Ramos (cell line): ENCODE data around the gene PHYKPL.
"Not testable (repeated sequence)": the region's sequence is repeated elsewhere in the genome, so short reads cannot be mapped to it uniquely, and the experiment has no call there.

Experiments
- in situ Hi-C: fragments of 300-500 bp; cut with MboI; formaldehyde crosslinking; loops from one replicate; pipeline ENCODE4 v1.14.3; 2022; ENCODE audit warnings: low sequenced_read_pairs; ENCODE audit not compliant: unreplicated experiment

Gene PHYKPL

DNA sequence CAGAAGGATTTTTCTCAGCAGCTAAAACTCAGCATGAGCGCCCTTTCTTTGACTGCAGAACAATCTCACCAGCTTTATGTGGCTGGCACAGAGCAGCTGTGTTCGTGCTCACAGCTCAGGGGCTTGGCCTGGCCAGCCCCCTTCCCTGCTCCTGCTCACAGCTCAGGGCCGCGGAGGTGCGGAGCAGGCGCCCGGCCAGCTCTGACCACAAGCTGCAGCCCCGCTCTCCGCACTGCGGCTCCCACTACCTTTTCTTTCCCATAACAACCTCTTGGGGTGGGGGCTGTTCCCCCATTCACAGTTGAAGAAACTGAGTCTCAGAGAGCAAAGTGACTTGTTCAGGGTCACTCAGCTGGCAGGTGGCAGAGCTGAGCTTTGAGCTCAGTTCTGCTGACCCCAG is 34.0 kb upstream of the PHYKPL start:
- in situ Hi-C loops: no loop called here

DNA sequence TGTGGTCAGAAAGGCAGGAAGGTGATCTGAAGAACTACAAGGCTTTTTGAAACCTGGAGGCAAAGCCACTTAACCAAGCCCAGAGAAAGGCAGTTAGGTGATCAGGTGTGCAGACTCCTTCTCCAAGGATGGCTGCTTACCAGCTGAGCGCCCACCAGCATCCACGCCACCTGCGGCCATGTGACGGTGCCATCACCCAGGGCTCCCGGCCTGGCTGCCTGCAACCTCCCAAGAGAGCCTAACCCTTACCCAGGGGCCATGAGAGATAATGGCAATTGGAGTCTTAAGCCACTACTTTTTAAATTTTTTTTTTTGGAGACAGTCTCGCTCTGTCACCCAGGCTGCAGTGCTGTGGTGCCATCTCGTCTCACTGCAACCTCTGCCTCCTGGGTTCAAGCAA is 33.1 kb upstream of the PHYKPL start:
- in situ Hi-C loops: no loop called here

DNA sequence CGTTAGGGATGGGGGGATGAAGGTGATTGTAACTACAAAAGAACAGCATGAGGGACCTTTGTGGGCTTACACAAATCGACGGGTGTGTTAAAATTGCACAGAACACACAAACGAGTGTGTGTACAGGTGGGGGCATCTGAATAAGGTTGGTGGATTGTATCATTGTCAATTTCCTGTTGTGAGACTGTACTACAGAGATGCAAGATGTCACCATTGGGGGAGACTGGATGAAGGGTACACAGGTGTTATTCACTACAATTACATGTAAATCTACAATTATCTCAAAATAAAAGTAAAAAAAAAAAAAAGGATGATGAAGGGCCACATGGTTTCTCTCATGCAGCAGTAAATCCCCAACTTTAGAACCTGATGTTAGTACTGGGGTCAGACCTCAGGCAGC is 31.4 kb upstream of the PHYKPL start:
- in situ Hi-C loops: no loop called here

DNA sequence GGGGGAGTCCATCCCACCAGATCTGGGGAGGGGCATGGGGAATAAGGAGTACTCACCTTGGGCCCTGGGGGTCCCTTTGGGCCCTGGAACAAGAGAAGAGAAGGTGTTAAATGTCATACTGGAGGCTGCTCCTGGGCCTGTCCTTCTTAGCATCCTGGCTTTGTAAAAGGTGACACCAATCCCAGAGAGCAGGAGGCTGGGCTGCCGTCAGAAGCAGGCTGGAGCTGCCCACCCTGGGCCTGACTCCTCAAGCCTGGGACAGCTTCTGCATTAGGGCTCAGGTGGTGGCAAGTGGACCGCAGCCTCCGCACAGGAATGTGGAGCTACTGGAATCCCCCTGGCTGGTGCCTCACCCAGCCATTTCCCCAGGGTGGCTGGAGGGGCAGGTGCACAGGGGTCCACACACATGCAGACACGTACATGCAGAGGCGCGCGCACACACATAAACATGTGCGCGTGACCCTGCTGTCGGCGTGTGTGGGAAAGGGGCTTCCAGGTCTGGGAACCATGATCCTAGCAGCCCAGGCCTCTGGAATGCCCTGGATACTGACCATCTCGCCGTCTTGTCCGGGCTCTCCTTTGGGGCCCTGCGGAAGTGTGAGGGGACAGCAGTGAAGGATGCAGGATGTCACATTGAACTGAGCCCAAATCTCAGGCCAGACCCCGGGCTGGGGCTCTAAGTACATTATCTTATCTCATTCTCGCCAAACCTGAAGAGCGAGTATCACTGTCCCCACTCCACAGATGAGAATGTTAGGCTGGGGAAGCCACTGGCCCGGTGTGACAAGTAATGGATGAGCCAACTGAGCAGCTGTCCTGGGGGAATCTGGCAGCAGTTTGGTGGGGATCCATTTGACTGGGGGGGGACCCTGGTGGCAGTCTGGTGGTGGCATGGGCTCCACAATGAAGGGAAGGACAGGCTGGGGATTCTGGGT is 29.3 kb upstream of the PHYKPL start:
- in situ Hi-C loops: no loop called here

DNA sequence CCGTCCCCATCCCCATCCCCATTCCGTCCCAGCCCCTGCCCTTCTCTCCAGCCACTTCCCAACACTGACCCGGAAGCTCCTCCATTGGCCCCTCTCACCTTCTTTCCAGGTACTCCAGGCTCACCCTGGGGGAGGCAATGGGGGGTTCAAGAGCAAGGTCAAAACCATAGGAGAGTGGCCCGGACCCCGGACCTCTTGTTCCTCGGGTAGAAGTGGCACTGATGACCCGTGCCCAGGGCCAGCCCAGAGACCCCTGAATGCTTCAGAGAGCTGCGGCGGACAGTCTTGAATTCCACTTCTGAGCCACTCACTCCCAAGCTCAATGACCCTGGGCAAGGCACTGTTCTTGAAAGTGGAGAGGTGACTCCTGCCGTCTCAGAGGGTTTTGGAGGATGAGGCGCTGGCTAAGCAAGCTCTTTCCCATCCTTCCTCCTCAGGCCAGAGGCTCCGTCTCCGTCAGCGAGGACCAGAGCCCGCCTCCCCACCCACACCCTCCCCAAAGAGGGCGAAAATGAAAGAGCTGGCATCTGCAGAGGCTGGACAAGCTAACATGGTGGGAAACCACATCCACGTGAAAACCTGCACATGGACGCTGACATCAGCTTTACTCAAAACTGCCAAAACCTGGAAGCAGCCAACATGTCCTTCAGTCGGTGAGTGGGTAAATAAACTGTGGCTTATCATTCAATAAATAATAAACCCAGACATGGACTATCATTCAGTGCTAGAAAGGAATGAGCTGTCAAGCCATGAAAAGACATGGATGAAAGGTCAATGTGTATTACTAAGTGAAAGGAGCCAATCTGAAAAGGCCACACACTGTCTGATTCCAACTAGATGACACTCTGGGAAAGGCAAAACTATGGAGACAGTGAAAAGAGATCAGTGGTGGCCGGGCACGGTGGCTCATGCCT is 27.3 kb upstream of the PHYKPL start:
- in situ Hi-C loops: no loop called here

DNA sequence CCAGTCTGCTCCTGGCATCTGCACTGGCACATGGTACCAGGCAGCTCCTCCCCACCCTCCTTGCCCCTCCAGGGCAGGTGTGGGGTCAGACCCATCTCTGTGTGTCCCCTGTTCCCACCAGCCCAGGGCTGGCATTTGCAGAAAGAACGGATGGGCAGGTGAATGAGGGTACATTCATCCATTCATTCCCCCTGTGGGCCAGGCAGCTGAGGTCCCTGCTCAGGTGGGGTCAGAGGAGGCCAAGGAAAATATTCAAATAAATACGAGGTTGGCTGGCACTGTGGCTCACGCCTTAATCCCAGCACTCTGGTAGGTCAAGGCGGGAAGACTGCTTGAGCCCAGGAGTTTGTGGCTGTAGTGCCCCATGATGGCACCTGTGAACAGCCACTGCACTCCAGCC is 25.0 kb upstream of the PHYKPL start:
- in situ Hi-C loops: no loop called here

DNA sequence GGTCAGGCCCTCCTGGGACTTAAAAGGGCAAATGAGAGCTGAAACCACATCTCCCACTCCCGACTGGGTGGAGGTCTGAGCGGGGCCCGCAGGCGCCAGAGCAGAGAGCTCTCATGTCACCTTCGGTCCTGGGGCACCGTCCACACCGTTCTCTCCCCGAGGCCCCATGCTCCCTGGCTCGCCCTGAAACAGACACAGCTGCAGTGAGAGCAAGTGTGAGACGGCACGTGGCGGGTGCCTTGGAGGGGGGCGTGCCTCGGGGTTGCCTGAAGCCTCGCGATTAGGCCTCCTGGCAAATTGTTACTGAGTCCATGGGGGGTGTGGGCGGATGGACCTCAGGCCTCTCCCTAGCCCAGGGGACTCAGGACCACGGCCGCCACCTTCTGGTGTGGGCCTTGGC is 24.1 kb upstream of the PHYKPL start:
- in situ Hi-C loops: no loop called here

DNA sequence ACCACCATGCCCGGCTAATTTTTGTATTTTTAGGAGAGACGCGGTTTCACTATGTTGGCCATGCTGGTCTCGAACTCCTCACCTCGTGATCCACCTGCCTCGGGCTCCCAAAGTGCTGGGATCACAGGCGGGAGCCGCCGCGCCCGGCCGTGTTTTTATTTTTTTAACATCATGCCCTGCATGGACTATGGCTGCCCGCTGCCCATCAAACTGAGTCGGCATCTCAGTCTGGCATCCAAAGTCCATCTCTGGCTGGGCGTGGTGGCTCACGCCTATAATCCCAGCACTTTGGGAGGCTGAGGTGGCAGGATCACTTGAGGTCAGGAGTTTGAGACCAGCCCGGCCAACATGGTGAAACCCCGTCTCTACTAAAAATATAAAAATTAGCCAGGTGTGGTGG is 21.0 kb upstream of the PHYKPL start:
- in situ Hi-C loops: not testable (repeated sequence)

DNA sequence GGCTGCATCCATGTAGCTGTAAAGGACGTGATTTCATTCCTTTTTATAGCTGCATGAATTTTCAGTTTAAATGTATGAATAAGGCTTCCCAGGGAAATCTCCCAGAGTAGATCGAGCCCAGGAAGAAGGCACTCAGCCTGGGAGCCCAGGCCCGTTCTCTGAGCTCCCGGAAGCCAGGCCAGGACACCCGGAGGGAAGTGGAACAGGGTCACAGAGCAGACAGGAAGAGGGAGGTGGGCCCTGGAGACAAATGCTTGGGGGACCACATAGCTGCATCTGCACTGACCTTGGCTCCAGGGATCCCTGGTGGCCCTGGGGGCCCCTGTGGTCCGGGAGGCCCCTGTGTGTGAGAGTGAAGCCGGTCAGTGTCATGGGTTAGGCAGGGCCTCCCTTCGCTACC is 19.7 kb upstream of the PHYKPL start:
- in situ Hi-C loops: no loop called here

DNA sequence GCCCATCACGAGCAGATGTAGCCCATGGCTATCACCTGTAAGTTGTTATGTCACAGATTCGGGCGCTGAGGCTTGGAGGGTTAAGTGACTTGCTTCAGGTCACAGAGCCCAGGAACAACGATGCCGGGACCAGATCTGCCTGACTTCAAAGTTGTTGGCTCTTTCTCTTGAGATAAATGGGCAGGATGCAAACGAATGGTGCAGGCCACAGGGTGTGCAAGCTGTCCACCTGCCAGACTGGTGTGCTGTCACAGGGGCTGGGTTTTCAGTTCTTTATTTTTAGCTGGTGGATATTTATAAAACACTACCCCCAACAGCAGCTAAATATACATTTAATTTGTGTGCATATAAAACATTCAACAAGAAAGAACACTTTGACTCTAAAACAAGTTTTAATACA is 17.7 kb upstream of the PHYKPL start:
- in situ Hi-C loops: no loop called here

DNA sequence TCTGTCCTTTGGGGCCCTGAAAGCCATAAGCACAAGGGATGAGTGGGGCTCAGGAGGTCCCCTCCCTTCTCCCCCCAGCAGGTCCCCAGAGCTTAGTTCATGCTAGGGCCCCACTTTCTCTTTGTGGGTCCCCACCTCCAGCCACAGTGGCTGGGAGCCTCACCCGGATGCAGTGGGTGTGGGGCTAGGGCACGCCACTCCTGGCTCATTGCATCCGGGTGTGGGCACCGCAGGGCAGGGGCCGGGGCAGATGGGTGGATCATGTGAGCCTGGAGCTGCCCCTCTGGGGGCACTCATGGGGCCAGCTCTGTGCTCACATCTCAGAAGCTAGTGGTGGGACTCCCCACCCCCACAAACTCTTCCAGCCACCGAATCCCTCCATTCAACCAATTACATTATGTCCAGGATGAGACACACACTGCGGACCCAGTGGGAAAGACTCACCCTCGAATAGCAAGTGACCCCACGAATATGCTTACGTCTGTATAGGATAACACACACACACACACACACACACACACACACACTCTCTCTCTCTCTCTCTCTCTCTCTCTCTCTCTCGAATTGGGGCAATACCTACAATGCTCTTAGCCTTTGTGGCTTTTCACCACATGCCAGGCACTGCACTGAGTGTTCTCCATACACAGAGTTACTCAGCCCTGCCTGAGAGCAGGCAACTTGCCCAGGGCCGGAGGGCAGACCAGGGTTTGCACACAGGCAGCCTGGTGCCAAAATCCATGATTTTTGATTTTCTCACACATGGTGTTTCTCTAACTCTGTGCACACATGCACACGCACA is 16.8 kb upstream of the PHYKPL start:
- in situ Hi-C loops: no loop called here

DNA sequence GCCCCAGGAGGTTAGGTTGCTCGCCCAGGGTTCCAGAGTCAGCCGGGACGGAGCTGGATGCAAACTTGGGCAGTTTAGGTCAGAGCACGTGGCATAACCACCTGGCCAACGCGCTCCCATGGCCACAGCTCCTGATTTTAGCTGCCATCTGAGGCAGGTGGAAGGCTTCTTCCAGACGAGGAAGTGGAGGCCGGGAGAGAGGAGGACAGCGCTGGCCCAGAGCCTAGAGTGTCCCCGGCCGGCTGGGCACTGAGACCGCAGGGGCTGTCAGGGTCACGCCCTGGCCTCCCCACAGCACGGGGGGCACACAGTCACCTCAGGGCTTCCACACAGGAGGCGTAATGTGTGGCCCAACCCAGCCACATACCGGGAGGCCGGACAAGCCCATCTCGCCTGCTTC is 16.1 kb upstream of the PHYKPL start:
- in situ Hi-C loops: no loop called here

DNA sequence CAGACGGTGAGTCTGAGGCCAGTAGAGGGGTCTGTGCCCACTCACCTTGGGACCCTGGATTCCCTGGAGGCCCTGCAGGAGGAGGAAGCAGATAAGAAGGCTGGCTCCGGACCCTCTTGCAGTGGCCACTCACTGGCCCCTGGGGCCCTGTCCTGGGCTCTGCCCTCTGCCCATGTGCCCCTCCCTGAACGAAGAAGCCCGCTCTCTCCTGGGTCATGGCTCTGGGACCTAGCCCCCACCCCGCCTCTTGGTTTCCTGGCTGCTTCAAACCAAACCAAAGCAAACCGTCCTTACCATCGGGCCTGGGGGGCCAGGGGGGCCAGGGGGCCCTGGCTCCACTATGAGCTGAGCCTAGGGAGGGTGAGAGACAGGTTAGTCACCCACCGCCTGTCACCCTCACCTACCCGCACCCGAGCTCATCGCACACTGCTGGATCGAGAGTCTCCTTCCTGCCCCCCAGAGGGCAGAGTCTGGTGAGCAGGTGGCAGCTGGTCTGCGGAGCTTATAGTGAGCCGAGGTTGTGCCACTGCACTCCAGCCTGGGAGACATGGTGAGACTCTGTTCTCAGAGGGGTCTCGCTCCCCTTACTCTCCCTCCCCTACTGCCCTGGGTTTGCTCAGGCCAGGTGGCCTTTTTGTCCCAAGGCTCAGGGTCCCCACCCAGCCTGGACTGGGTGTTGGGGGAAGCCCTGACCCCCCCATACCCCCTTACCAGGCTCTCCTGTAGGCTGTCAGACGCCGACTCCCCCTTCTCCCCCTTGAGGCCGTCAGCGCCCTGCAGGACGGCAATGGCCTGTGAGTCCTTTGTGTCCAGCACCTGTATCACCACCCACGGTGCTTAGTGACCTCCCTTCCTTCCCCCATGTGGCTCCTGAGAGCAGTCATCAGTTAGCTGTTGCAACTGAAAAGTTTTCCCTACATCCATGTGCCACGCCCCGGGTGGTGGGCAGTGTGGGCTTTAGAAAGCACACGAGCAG is 15.2 kb upstream of the PHYKPL start:
- in situ Hi-C loops: no loop called here

DNA sequence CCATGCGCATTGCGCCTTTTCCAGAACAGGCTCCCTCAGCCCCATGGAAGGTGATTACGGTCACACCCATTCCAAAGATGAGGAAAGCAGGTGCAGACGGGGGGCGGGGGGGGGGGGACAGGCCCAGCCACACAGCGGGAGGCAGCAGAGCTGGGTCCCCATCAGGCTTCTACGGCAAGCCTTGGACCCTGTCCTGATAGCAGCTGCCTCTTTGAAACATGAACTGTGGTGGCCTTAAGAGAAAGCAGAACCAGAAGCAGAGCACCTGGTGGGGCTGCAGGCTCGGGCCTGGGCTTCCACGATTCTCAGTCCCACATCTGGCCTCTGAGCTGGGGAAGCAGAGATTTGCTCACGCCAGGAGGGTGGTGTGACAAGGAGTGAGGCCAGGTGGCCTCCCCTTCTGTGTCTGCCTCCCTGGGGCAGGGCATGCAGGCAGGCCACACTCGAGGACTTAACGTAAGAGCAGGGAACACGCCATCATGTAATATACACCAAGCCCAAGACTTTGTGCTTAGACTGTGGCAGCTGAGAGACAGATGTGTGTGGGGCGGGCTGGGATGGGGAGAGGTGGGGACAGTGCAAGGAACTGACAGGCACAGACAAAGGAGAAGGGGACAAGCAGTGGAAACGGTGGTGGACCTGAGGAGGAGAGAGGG is 14.2 kb upstream of the PHYKPL start:
- in situ Hi-C loops: no loop called here

DNA sequence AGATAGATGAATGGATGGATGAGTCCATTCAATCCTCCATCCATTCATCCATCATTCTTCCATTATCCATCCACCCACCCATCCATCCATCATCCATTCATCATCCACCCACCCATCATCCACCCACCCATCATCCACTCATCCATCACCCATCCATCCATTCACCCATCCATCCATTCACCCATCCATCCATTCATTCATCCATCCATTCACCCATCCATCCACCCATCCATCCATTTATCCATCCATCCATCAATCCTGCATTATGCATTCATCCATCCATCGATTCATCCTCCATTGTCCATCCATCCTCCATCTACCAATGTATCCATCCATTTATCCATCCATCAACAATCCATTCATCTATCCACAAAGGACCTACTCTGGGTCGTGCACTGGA is 12.8 kb upstream of the PHYKPL start:
- in situ Hi-C loops: no loop called here

DNA sequence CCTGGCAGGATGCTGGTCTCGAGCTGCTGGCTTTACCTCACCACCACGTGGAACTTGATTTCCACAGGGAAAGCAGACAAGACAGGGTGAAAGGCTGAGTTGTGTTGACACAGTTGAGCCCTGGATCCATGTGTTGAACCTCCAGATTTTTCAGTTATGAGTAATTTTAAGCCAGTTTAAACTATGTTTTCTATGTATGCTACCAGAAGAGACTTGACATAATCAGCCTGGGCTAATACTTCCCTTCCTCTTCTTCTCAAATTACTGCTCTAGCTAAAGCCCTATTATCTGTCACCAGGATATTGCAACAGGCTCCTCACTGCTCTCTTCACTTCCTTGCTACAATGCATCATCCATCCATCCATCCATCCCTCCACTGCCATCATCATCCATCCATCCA is 12.0 kb upstream of the PHYKPL start:
- in situ Hi-C loops: no loop called here

DNA sequence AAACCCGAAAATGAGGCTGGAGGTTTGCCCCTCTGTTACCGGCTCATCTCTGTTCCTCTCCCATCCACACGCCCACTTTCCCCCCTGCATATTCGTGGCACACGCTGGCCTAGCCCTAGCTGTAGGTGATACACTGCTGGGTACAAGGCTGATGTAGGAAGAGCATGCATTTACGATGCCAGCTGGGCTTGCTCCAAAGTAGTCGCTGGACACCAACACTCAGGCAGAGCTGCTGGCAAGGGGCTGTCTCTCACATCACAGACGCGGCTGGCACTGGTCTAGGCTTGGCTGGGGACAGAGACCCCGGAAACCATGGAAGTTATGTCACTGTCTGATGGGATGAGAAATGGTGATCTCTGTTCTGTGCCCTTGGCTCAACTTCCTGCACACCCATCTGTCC is 9.8 kb upstream of the PHYKPL start:
- in situ Hi-C loops: no loop called here

DNA sequence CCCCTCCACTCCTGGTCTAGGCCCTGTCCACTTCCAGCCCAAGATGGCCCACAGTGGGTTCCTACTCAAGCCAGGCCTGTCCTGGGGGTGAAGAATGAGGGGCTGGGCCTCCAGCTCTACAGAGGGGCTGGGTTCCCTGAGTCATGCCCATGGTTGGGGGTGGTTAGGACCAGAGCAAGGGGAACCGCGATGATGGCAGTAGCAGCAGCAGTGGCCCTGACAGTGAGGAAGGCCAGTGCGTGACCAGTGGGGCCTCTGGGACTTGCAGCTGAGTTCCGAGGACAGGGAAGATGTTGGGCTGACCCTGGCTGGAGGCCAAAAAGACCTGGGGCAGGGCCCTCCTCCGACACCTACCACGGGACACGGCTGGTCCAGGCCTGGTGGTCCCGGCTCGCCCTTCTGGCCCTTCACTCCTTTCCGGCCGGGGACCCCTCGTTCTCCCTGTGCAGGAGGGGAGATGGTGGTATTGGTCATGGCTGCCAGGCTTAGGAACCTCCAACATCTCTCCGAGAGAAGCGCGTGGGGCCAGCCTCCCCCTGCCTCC is 9.2 kb upstream of the PHYKPL start:
- in situ Hi-C loops: no loop called here

DNA sequence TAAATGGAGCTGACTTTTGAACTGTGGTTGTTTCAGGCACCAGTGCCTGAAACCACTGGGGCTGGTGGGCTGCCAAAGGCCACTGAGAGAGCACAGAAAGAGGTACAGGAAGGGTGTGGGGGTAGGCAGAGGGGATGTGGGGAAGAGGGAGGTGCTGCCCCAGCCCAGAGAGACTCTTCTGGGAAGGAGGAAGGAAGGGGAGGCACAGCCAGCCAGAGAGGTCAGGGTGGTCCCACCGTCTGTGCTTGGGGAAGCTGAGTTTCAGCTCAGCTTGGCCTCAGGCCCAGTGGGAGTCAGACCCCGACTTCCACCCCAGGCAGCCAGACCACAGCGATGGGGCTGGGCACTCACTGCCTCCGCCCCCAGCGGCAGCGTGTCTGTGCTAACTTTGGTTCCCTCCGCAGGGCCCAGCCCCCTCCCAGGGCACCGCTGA is 8.6 kb upstream of the PHYKPL start:
- in situ Hi-C loops: no loop called here
